A549 (cell line): ENCODE data around the gene GRIK4. TPM values are rescaled to one million over a fixed set of nuclear protein-coding genes. Genes with fewer than 3 reads are reported as not detected.

Experiments used
- ATAC-seq, 2 experiments: fragments of 200-7000 bp in 1 of 2; fragments of >200 bp in 1 of 2; cut with Nextera tagmentation in 1 of 2; cut with Tn5 transposase in 1 of 2; 3 replicates each; pipeline versions ENCODE4 v1.8.0 to v1.9.1; 2018 to 2020; ENCODE audit warnings: mild to moderate bottlenecking in 1 of 2, moderate library complexity in 1 of 2
- CTCF ChIA-PET: fragments of 300-600 bp; sonication (Branson Sonifier 250); formaldehyde crosslinking; extraction: SDS; loops from one replicate; lab custom pipeline; 2021; ENCODE audit warnings: antibody characterized with exemption, inconsistent platforms; lab: Yijun Ruan, JAX
- POLR2A ChIA-PET: fragments of 350-600 bp; formaldehyde crosslinking; extraction: SDS; loops from one replicate; lab custom pipeline; 2021; ENCODE audit warnings: antibody characterized with exemption, inconsistent platforms; lab: Yijun Ruan, JAX
- DNase-seq, 2 experiments: peaks; one replicate each; pipeline versions ENCODE4 v3.0.0 to v3.0.0-alpha.2; 2011 to 2016; ENCODE audit warnings: low read depth in 1 of 2, low spot score in 1 of 2
- FAIRE-seq: peaks from 2 replicates; lab custom pipeline; 2011; peaks lifted over from hg19 to GRCh38; lab: Jason Lieb, UNC
- H3K27ac ChIP-seq, 2 experiments: fragments of >200 bp; sonication (Bioruptor Twin); formaldehyde crosslinking; 3 replicates each; pipeline ENCODE4 v1.5.1; 2016 to 2017
- H3K4me1 ChIP-seq: fragments of >200 bp; sonication (Bioruptor Twin); formaldehyde crosslinking; 3 replicates; pipeline ENCODE4 v1.6.1; 2016
- H3K4me2 ChIP-seq: fragments of >200 bp; sonication (Bioruptor Twin); formaldehyde crosslinking; 3 replicates; pipeline ENCODE4 v1.6.1; 2016
- H3K4me3 ChIP-seq: fragments of >200 bp; sonication (Bioruptor Twin); formaldehyde crosslinking; 3 replicates; pipeline ENCODE4 v1.5.1; 2016
- H3K9me3 ChIP-seq: fragments of >200 bp; sonication (Bioruptor Twin); formaldehyde crosslinking; 3 replicates; pipeline ENCODE4 v1.6.1; 2016
- BCL3 ChIP-seq: fragments of >200 bp; sonication (Bioruptor Twin); formaldehyde crosslinking; IDR thresholded peaks from 3 replicates; pipeline ENCODE4 v1.6.1; 2016
- CBX8 ChIP-seq: fragments of 200-600 bp; sonication (generic); IDR thresholded peaks from 2 replicates; pipeline ENCODE4 v1.6.1; 2016
- CHD2 ChIP-seq: fragments of 150-350 bp; IDR thresholded peaks from 2 replicates; pipeline ENCODE4 v1.6.1; 2014; ENCODE audit warnings: low read length; ENCODE audit not compliant: partially characterized antibody
- ELK1 ChIP-seq: fragments of 150-350 bp; IDR thresholded peaks from 2 replicates; pipeline ENCODE4 v1.6.1; 2014; ENCODE audit warnings: low read depth, mild to moderate bottlenecking, low read length
- ESRRA ChIP-seq: fragments of 150-350 bp; IDR thresholded peaks from 2 replicates; pipeline ENCODE4 v1.6.1; 2014; ENCODE audit warnings: mild to moderate bottlenecking, low read length, borderline replicate concordance
- FOSB ChIP-seq: fragments of 250-450 bp; sonication (Bioruptor Pico); IDR thresholded peaks from 2 replicates; pipeline ENCODE4 v1.5.0; 2020; ENCODE audit warnings: mild to moderate bottlenecking, moderate library complexity
- FOXS1 ChIP-seq: fragments of 250-450 bp; sonication (Bioruptor Pico); IDR thresholded peaks from 2 replicates; pipeline ENCODE4 v1.5.0; 2020; ENCODE audit warnings: mild to moderate bottlenecking, moderate library complexity
- HOXB5 ChIP-seq: fragments of 250-450 bp; sonication (Bioruptor Pico); IDR thresholded peaks from 2 replicates; pipeline ENCODE4 v1.5.0; 2020; ENCODE audit warnings: mild to moderate bottlenecking, moderate library complexity
- JUN ChIP-seq, 2 experiments: fragments of >200 bp; sonication (Bioruptor Twin); formaldehyde crosslinking; IDR thresholded peaks; 2 replicates in 1 of 2; 3 replicates in 1 of 2; pipeline ENCODE4 v1.6.1; 2016 to 2017
- JUNB ChIP-seq: fragments of >200 bp; sonication (Bioruptor Twin); formaldehyde crosslinking; IDR thresholded peaks from 2 replicates; pipeline ENCODE4 v1.6.1; 2016
- KDM5A ChIP-seq: fragments of 200-600 bp; sonication (generic); IDR thresholded peaks from 2 replicates; pipeline ENCODE4 v1.6.1; 2016; ENCODE audit warnings: antibody characterized with exemption, mild to moderate bottlenecking
- MAFK ChIP-seq: fragments of 450-650 bp; IDR thresholded peaks from 2 replicates; pipeline ENCODE4 v1.6.1; 2014; ENCODE audit not compliant: partially characterized antibody
- MAZ ChIP-seq: fragments of 150-350 bp; IDR thresholded peaks from 2 replicates; pipeline ENCODE4 v1.6.1; 2014; ENCODE audit warnings: antibody characterized with exemption, low read depth, low read length, borderline replicate concordance
- MYC ChIP-seq: IDR thresholded peaks from 2 replicates; pipeline ENCODE4 v1.6.1; 2012; ENCODE audit warnings: mild to moderate bottlenecking, inconsistent platforms, low read length, improper control_type of control experiment, borderline replicate concordance
- NFE2L2 ChIP-seq: fragments of 150-350 bp; conservative IDR thresholded peaks from 2 replicates; pipeline ENCODE4 v1.6.1; 2014; ENCODE audit warnings: low read length
- NPAS2 ChIP-seq: fragments of 250-450 bp; sonication (Bioruptor Pico); IDR thresholded peaks from 2 replicates; pipeline ENCODE4 v1.8.0; 2022; ENCODE audit warnings: mild to moderate bottlenecking, moderate library complexity, borderline replicate concordance
- POLR2A ChIP-seq: IDR thresholded peaks from 2 replicates; pipeline ENCODE4 v1.6.1; 2012; ENCODE audit warnings: mild to moderate bottlenecking, low read length
- SMC3 ChIP-seq: fragments of >200 bp; sonication (Bioruptor Twin); formaldehyde crosslinking; IDR thresholded peaks from 3 replicates; pipeline ENCODE4 v1.6.1; 2018; ENCODE audit warnings: inconsistent platforms
- SREBF2 ChIP-seq: fragments of 450-650 bp; IDR thresholded peaks from 2 replicates; pipeline ENCODE4 v1.6.1; 2014; ENCODE audit warnings: mild to moderate bottlenecking, moderate library complexity
- TFCP2L1 ChIP-seq: fragments of 250-450 bp; sonication (Bioruptor Pico); IDR thresholded peaks from 2 replicates; pipeline ENCODE4 v1.5.0; 2021; ENCODE audit warnings: mild to moderate bottlenecking
- USF2 ChIP-seq: fragments of 450-650 bp; IDR thresholded peaks from 2 replicates; pipeline ENCODE4 v1.6.1; 2014; ENCODE audit warnings: antibody characterized with exemption
- ZC3H11A ChIP-seq: fragments of 450-650 bp; IDR thresholded peaks from 2 replicates; pipeline ENCODE4 v1.6.1; 2014; ENCODE audit warnings: antibody characterized with exemption, mild to moderate bottlenecking
- ZNF302 ChIP-seq: fragments of 250-450 bp; sonication (Bioruptor Pico); IDR thresholded peaks from 2 replicates; pipeline ENCODE4 v1.9.0; 2021; ENCODE audit warnings: inconsistent platforms, mild to moderate bottlenecking, moderate library complexity
- WGBS: methylation state at CpG from one replicate; pipeline ENCODE4 v1.1.6; 2017; ENCODE audit errors: missing lambda C conversion rate; 5-methylcytosine and 5-hydroxymethylcytosine counted together
- polyA plus RNA-seq, 4 experiments: library from polyadenylated mRNA; depleted of rRNA in 3 of 4; stranded (reverse); fragments of >200 nt; fragmentation: RNase III in 1 of 4; extraction: RNeasy Plus Mini Kit Qiagen cat#74134 plus additional on column Dnase treatment in 1 of 4; gene quantifications; 2 replicates in 3 of 4; 3 replicates in 1 of 4; pipeline ENCODE4 v1.2.3, GENCODE V29; 2011 to 2017
- TF ChIP-seq, protein P1 (sequence below): fragments of >200 bp; sonication (Bioruptor Twin); formaldehyde crosslinking; IDR thresholded peaks from 3 replicates; pipeline ENCODE4 v1.5.1; 2016
- TF ChIP-seq, protein P2 (sequence below): fragments of 250-450 bp; sonication (Bioruptor Pico); IDR thresholded peaks from 2 replicates; pipeline ENCODE4 v1.5.0; 2020; ENCODE audit warnings: low read depth, mild to moderate bottlenecking, moderate library complexity
- TF ChIP-seq, protein P3 (sequence below): fragments of >200 bp; sonication (Bioruptor Twin); formaldehyde crosslinking; IDR thresholded peaks from 2 replicates; pipeline ENCODE4 v1.6.1; 2016

GRIK4 gene
- polyA plus RNA-seq, 2 of the 4 experiments (the other 2 are of a cell fraction) = 0.01 TPM; not detected in 1

GRCh38 chr11:120824242-120824641, 312.7 kb downstream of the GRIK4 start:
- CTCF ChIA-PET = interaction anchor here (1.6 kb wide), 1 partner anchor 60 kb away, joined by 3 read pairs; no protein-coding TSS in a partner anchor
- 83% methylated on average over 5 of the region's 5 CpGs for WGBS
- no peak overlapping the region for H3K4me2 ChIP-seq
- TF ChIP-seq SREBF2 = no peak
- no peak for TF ChIP-seq ZNF302 (CRISPR knock-in tag)
- TF ChIP-seq, protein P1, sequence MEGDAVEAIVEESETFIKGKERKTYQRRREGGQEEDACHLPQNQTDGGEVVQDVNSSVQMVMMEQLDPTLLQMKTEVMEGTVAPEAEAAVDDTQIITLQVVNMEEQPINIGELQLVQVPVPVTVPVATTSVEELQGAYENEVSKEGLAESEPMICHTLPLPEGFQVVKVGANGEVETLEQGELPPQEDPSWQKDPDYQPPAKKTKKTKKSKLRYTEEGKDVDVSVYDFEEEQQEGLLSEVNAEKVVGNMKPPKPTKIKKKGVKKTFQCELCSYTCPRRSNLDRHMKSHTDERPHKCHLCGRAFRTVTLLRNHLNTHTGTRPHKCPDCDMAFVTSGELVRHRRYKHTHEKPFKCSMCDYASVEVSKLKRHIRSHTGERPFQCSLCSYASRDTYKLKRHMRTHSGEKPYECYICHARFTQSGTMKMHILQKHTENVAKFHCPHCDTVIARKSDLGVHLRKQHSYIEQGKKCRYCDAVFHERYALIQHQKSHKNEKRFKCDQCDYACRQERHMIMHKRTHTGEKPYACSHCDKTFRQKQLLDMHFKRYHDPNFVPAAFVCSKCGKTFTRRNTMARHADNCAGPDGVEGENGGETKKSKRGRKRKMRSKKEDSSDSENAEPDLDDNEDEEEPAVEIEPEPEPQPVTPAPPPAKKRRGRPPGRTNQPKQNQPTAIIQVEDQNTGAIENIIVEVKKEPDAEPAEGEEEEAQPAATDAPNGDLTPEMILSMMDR = no peak
- no peak for TF ChIP-seq ESRRA
- no peak for TF ChIP-seq TFCP2L1 (CRISPR knock-in tag)
- FAIRE-seq (no peak), ATAC-seq (no peak), DNase-seq (no peak)
- H3K4me3 ChIP-seq = no peak overlapping the region
- no peaks in the 10 kb centered on the region for H3K4me1 ChIP-seq
- no peaks in the 10 kb centered on the region for H3K9me3 ChIP-seq
- H3K27ac ChIP-seq = no peak overlapping the region
- POLR2A ChIA-PET = no interaction called here

DNA sequence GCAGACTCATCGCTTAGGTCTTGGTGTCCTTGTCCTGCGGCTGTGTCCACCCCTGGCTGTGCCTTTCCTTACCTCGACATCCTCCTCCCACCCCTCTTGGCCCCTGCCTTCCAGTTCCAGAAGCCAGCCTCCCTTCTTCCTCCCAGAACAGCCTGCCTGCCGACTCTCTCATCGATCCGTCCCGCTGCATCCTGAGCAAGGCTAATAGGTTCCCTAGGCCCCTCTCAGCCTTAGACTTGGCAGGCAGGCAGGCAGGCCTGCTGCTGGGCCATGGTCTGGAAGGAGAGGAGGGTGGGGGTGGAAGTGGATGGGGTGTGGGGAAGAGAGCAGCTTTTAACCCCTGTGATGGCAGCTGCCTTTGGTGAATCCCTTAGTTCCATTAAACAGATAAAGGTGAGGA, 315.6 kb downstream of the GRIK4 start:
- DNase-seq (no peak), FAIRE-seq (no peak), ATAC-seq (no peak)
- ChIA-PET POLR2A (no interaction called here), CTCF (interaction anchor here (1.1 kb wide), 1 partner anchor 764 kb away, joined by 3 read pairs; no protein-coding TSS in a partner anchor)
- no peak overlapping the region for H3K27ac ChIP-seq
- H3K4me2 ChIP-seq = no peak overlapping the region
- TF ChIP-seq FOXS1 (CRISPR knock-in tag) = no peak
- no peak for TF ChIP-seq SMC3
- TF ChIP-seq FOSB (CRISPR knock-in tag) = no peak
- TF ChIP-seq HOXB5 (CRISPR knock-in tag) = no peak
- no peak for TF ChIP-seq NPAS2 (CRISPR knock-in tag)
- TF ChIP-seq CHD2 = no peak
- no peak for TF ChIP-seq JUN (IDR thresholded peaks at IDR 0.05)
- TF ChIP-seq NFE2L2 = no peak
- TF ChIP-seq JUNB = no peak
- no peaks in the 10 kb centered on the region for H3K9me3 ChIP-seq
- no peaks in the 10 kb centered on the region for H3K4me1 ChIP-seq
- H3K4me3 ChIP-seq = no peak overlapping the region
- WGBS = 76% methylated on average over 7 of the region's 7 CpGs

GRCh38 chr11:120827820-120828219, 316.3 kb downstream of the GRIK4 start:
- TF ChIP-seq BCL3 = no peak
- TF ChIP-seq MAZ = no peak
- no peak for TF ChIP-seq FOSB (CRISPR knock-in tag)
- no peak for TF ChIP-seq ZC3H11A
- TF ChIP-seq CBX8 = no peak
- no peak for TF ChIP-seq KDM5A
- TF ChIP-seq, protein P1 = no peak
- TF ChIP-seq, protein P2, sequence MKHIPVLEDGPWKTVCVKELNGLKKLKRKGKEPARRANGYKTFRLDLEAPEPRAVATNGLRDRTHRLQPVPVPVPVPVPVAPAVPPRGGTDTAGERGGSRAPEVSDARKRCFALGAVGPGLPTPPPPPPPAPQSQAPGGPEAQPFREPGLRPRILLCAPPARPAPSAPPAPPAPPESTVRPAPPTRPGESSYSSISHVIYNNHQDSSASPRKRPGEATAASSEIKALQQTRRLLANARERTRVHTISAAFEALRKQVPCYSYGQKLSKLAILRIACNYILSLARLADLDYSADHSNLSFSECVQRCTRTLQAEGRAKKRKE = no peak
- TF ChIP-seq CHD2 = no peak
- no peak for TF ChIP-seq FOXS1 (CRISPR knock-in tag)
- TF ChIP-seq HOXB5 (CRISPR knock-in tag) = no peak
- TF ChIP-seq, protein P3, sequence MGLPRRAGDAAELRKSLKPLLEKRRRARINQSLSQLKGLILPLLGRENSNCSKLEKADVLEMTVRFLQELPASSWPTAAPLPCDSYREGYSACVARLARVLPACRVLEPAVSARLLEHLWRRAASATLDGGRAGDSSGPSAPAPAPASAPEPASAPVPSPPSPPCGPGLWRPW = no peak
- TF ChIP-seq ELK1 = no peak
- TF ChIP-seq USF2 = no peak
- no peak for TF ChIP-seq NFE2L2
- no peak for TF ChIP-seq MYC
- no peak for TF ChIP-seq MAFK
- no peak for TF ChIP-seq POLR2A
- Histone ChIP-seq H3K27ac (no peak overlapping the region), H3K4me2 (no peak overlapping the region), H3K4me3 (no peak overlapping the region), H3K4me1 (no peaks in the 10 kb centered on the region), H3K9me3 (no peaks in the 10 kb centered on the region)
- no peak for ATAC-seq
- ChIA-PET CTCF (no interaction called here), POLR2A (no interaction called here)
- no peak for FAIRE-seq
- no peak for DNase-seq
- 44% methylated on average over 2 of the region's 3 CpGs for WGBS
